ENCODE results near the gene TNFRSF14.

- TF ChIP-seq, protein P1, sequence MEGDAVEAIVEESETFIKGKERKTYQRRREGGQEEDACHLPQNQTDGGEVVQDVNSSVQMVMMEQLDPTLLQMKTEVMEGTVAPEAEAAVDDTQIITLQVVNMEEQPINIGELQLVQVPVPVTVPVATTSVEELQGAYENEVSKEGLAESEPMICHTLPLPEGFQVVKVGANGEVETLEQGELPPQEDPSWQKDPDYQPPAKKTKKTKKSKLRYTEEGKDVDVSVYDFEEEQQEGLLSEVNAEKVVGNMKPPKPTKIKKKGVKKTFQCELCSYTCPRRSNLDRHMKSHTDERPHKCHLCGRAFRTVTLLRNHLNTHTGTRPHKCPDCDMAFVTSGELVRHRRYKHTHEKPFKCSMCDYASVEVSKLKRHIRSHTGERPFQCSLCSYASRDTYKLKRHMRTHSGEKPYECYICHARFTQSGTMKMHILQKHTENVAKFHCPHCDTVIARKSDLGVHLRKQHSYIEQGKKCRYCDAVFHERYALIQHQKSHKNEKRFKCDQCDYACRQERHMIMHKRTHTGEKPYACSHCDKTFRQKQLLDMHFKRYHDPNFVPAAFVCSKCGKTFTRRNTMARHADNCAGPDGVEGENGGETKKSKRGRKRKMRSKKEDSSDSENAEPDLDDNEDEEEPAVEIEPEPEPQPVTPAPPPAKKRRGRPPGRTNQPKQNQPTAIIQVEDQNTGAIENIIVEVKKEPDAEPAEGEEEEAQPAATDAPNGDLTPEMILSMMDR (IDR thresholded peaks at IDR 0.05), result no peak
- TF ChIP-seq POLR2A (IDR thresholded peaks at IDR 0.05), result no peak
Observed at GRCh38 chr1:2537784-2538115, 18.4 kb upstream of the TNFRSF14 start.
